ENCODE data around the gene BAHCC1.
A peak's percentile ranks its signal among the peaks of the same experiment; 100 is the strongest.

The BAHCC1 gene

DNA sequence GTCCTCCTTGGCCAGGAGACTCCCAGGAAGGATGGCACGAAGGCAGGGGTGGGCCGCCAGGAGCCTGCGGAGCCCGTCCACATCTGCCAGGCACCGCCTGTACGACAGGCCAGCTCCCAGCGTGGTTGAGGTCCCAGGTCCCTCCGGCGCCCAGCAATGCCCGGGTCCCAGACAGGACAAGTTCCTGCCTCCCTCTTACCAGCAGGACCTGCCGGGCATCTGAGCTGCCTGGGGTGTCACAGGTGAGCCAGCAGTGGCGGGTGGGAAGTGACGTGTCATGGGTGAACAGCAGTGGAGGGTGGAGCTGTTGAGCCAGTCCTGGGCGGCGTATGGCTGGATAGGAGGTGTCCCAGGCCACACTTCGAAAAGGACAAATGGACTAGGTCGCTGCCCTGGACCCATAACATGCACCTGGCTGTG, 15.7 kb upstream of the BAHCC1 start:
- H3K27me3 ChIP-seq (ENCODE audit: control insufficient read depth in 3 of 3, insufficient read depth in 3 of 3, low read depth in 1 of 3, low read length in 3 of 3): peaks cover 0 to 2% (median 0%) of the 10 kb centered on the region in 3 experiments
- H2AFZ ChIP-seq (ENCODE audit: low read length): no peak overlapping the region
- no CpG with 5 or more reads among the region's 17 CpGs for WGBS, 2 donors (ENCODE audit: extremely low coverage in 2 of 2, insufficient read length in 2 of 2, insufficient replicate concordance in 1 of 2)
- H4K8ac ChIP-seq (ENCODE audit: low read depth, low read length): peak overlapping the region; percentile 72
- no peaks in the 10 kb centered on the region for H3K79me1 ChIP-seq (ENCODE audit: low read depth, low read length)
- H3K23ac ChIP-seq (ENCODE audit: low read depth, low read length, poor library complexity): no peak overlapping the region
- H2BK120ac ChIP-seq (ENCODE audit: low read depth, low read length): no peak overlapping the region
- H3K18ac ChIP-seq (ENCODE audit: low read length): peak overlapping the region; percentile 83
- H3K4me3 ChIP-seq (ENCODE audit: low read length in 2 of 2): no peak overlapping the region
- H3K4me2 ChIP-seq (ENCODE audit: insufficient read depth, low read length, poor library complexity, severe bottlenecking): no peak overlapping the region
- peaks cover 0 to 5% of the 10 kb centered on the region in 2 donors for H3K9me3 ChIP-seq (replicated peaks in 1 of 2; ENCODE audit: control insufficient read depth in 2 of 2, insufficient read depth in 1 of 2, low read depth in 1 of 2, low read length in 2 of 2)
- H3K14ac ChIP-seq (ENCODE audit: low read length): peak overlapping the region; percentile 97
- H3K36me3 ChIP-seq (replicated peaks in 1 of 2; ENCODE audit: control insufficient read depth in 2 of 2, insufficient read depth in 2 of 2, low read length in 2 of 2): no peaks in the 10 kb centered on the region
- no peak overlapping the region for H3K27ac ChIP-seq (replicated peaks; ENCODE audit: low read length)
- H2AK5ac ChIP-seq (ENCODE audit: low read depth, low read length): peak overlapping the region; percentile 66
- no peak overlapping the region for H2BK12ac ChIP-seq (ENCODE audit: low read length)
- H3K4ac ChIP-seq (ENCODE audit: low read length): peak overlapping the region; percentile 0
- H2BK5ac ChIP-seq (ENCODE audit: low read length): peak overlapping the region; percentile 78
- H3K4me1 ChIP-seq (ENCODE audit: control insufficient read depth in 2 of 2, insufficient read depth in 1 of 2, low read depth in 1 of 2, low read length in 2 of 2): peaks cover 0 to 2% of the 10 kb centered on the region in 2 donors
- H2BK15ac ChIP-seq (ENCODE audit: low read length): peak overlapping the region; percentile 78
- H4K91ac ChIP-seq (ENCODE audit: low read depth, low read length, poor library complexity): no peak overlapping the region
- H3K9ac ChIP-seq (ENCODE audit: low read depth, low read length, poor library complexity): peak overlapping the region; percentile 77
- DNase-seq (ENCODE audit: low spot score): no peak

DNA sequence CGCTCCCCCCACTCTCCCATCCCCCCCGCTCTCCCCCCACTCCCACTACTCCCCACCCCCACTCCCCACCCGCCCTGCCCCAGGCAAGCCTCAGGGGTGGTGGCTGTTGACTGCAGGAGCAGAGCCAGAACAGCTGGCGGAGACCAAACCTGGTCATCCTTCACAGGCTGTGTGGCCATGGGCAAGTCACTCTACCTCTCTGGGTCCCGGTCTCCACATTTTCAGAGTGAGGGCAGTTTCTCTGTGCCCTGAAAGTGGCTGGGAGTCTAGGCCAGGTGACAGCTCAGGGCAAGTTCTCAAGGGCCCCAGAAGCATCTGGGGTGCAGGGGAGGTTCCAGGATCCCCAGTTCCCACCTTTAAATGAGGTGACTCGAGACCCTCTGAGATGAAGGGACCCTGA, 15.1 kb upstream of the BAHCC1 start:
- Histone ChIP-seq H4K91ac (ENCODE audit: low read depth, low read length, poor library complexity) (no peak overlapping the region), H4K8ac (ENCODE audit: low read depth, low read length) (no peak overlapping the region), H3K23ac (ENCODE audit: low read depth, low read length, poor library complexity) (no peak overlapping the region), H2BK12ac (ENCODE audit: low read length) (peak overlapping the region; percentile 22), H3K4me1 (ENCODE audit: control insufficient read depth in 2 of 2, insufficient read depth in 1 of 2, low read depth in 1 of 2, low read length in 2 of 2) (peaks cover 0 to 4% of the 10 kb centered on the region in 2 donors), H2BK5ac (ENCODE audit: low read length) (no peak overlapping the region), H3K27me3 (ENCODE audit: control insufficient read depth in 3 of 3, insufficient read depth in 3 of 3, low read depth in 1 of 3, low read length in 3 of 3) (peaks cover 0 to 2% (median 0%) of the 10 kb centered on the region in 3 experiments), H3K14ac (ENCODE audit: low read length) (no peak overlapping the region), H2AFZ (ENCODE audit: low read length) (no peak overlapping the region), H3K4me3 (ENCODE audit: low read length in 2 of 2) (no peak overlapping the region), H3K36me3 (replicated peaks in 1 of 2; ENCODE audit: control insufficient read depth in 2 of 2, insufficient read depth in 2 of 2, low read length in 2 of 2) (no peaks in the 10 kb centered on the region), H3K4ac (ENCODE audit: low read length) (no peak overlapping the region), H3K18ac (ENCODE audit: low read length) (peak overlapping the region; percentile 57), H3K27ac (replicated peaks; ENCODE audit: low read length) (no peak overlapping the region), H3K9ac (ENCODE audit: low read depth, low read length, poor library complexity) (peak overlapping the region; percentile 30), H2AK5ac (ENCODE audit: low read depth, low read length) (peak overlapping the region; percentile 92), H3K4me2 (ENCODE audit: insufficient read depth, low read length, poor library complexity, severe bottlenecking) (no peak overlapping the region), H3K79me1 (ENCODE audit: low read depth, low read length) (no peaks in the 10 kb centered on the region), H2BK15ac (ENCODE audit: low read length) (no peak overlapping the region), H2BK120ac (ENCODE audit: low read depth, low read length) (no peak overlapping the region), H3K9me3 (replicated peaks in 1 of 2; ENCODE audit: control insufficient read depth in 2 of 2, insufficient read depth in 1 of 2, low read depth in 1 of 2, low read length in 2 of 2) (peaks cover 0 to 2% of the 10 kb centered on the region in 2 donors)
- no CpG with 5 or more reads among the region's 6 CpGs for WGBS, 2 donors (ENCODE audit: extremely low coverage in 2 of 2, insufficient read length in 2 of 2, insufficient replicate concordance in 1 of 2)
- DNase-seq (ENCODE audit: low spot score): no peak

DNA sequence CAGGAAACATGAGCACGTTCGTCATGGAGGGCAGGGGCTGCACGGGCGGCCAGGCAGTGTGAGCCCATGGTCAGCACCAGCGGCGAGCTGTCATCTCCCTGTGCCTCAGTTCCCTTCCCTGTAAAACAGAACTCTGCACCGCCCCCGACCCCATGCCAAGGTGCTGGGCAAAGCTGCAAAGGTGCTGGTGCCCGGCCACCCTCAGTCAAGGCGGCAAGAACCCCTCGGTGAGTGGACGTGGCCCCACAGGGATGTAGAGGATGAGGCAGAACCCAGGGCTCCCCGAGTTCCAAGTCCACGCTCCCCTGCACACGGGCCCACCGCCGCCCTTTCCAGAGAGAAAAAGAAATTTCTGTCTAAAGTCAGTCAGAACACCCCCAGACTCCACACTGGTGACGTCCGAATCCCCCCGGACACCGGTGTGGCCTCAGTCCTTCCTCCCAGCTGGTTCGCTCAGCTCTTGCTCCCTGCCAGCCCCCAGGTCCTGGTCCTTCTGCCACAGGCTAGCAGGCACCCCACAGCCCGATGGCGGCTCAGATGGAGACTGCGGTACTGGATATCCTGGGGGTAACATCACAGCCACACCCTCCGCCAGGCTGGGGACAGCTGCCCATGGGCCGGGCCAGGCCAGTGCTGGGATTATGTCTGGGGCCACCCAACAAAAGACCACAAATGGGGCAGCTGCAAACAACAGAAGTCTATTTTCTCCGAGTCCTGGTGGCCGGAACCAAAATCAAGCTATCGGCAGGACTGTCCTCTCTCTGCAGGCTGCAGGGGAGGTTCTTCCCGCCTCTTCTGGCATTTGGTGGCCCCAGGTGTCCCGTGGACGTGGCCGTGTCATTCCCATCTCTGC, 14.4 kb upstream of the BAHCC1 start:
- no peak overlapping the region for H3K4me2 ChIP-seq (ENCODE audit: insufficient read depth, low read length, poor library complexity, severe bottlenecking)
- no peak overlapping the region for H3K4me3 ChIP-seq (ENCODE audit: low read length in 2 of 2)
- H3K9me3 ChIP-seq (replicated peaks in 1 of 2; ENCODE audit: control insufficient read depth in 2 of 2, insufficient read depth in 1 of 2, low read depth in 1 of 2, low read length in 2 of 2): no peaks in the 10 kb centered on the region
- no peaks in the 10 kb centered on the region for H3K79me1 ChIP-seq (ENCODE audit: low read depth, low read length)
- no peak for DNase-seq (ENCODE audit: low spot score)
- H2BK15ac ChIP-seq (ENCODE audit: low read length): no peak overlapping the region
- no peak overlapping the region for H2BK120ac ChIP-seq (ENCODE audit: low read depth, low read length)
- peak overlapping the region; percentile 52 for H3K18ac ChIP-seq (ENCODE audit: low read length)
- H3K23ac ChIP-seq (ENCODE audit: low read depth, low read length, poor library complexity): peak overlapping the region; percentile 94
- peaks cover 0 to 1% of the 10 kb centered on the region in 2 donors for H3K36me3 ChIP-seq (replicated peaks in 1 of 2; ENCODE audit: control insufficient read depth in 2 of 2, insufficient read depth in 2 of 2, low read length in 2 of 2)
- H3K27me3 ChIP-seq (ENCODE audit: control insufficient read depth in 3 of 3, insufficient read depth in 3 of 3, low read depth in 1 of 3, low read length in 3 of 3): peaks cover 0 to 9% (median 0%) of the 10 kb centered on the region in 3 experiments
- no peak overlapping the region for H2AFZ ChIP-seq (ENCODE audit: low read length)
- peaks cover 4 to 11% of the 10 kb centered on the region in 2 donors for H3K4me1 ChIP-seq (ENCODE audit: control insufficient read depth in 2 of 2, insufficient read depth in 1 of 2, low read depth in 1 of 2, low read length in 2 of 2)
- no CpG with 5 or more reads among the region's 34 CpGs for WGBS, 2 donors (ENCODE audit: extremely low coverage in 2 of 2, insufficient read length in 2 of 2, insufficient replicate concordance in 1 of 2)
- no peak overlapping the region for H4K8ac ChIP-seq (ENCODE audit: low read depth, low read length)
- H2BK5ac ChIP-seq (ENCODE audit: low read length): peak overlapping the region; percentile 16
- H3K4ac ChIP-seq (ENCODE audit: low read length): no peak overlapping the region
- H3K9ac ChIP-seq (ENCODE audit: low read depth, low read length, poor library complexity): peak overlapping the region; percentile 30
- no peak overlapping the region for H3K27ac ChIP-seq (replicated peaks; ENCODE audit: low read length)
- no peak overlapping the region for H4K91ac ChIP-seq (ENCODE audit: low read depth, low read length, poor library complexity)
- H2BK12ac ChIP-seq (ENCODE audit: low read length): no peak overlapping the region
- H2AK5ac ChIP-seq (ENCODE audit: low read depth, low read length): peak overlapping the region; percentile 92
- no peak overlapping the region for H3K14ac ChIP-seq (ENCODE audit: low read length)

All from neuronal stem cell (in vitro differentiated cells).